GM19324 (cell line): Measurements from ENCODE around the gene MSI2.

ENCODE experiments used
- ATAC-seq: cut with Tn5 transposase; IDR thresholded peaks from one replicate; pipeline ENCODE4 v1.9.1; 2021; ENCODE audit warnings: mild to moderate bottlenecking, moderate library complexity; ENCODE audit not compliant: unreplicated experiment, low FRiP score

The MSI2 gene

DNA sequence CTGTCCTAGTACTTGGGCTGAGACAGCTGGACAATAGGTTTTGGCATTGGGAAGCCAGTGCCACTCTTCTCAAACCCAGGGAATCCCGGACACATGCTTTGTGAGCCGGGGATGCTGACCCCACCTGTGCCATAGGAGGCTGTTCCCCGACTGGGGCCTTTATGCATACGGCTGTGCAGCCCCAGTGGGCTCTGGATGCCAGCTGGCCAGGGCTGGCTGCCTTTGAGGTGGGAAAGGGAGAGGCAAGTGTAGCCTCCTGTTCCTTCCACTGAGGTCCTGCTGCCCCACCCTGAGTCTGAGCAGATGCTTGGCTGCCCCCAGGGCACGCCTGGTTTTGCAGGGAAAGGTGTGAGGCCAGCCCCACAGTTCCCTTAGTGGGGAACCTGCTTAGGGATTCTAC lies 383.1 kb downstream of the MSI2 start:
- no peak for ATAC-seq

GRCh38 chr17:57640079-57640478 lies 383.8 kb downstream of the MSI2 start:
- ATAC-seq: no peak

- no peak for ATAC-seq
These were observed 385.4 kb downstream of the MSI2 start for GRCh38 chr17:57641761-57642160.

DNA sequence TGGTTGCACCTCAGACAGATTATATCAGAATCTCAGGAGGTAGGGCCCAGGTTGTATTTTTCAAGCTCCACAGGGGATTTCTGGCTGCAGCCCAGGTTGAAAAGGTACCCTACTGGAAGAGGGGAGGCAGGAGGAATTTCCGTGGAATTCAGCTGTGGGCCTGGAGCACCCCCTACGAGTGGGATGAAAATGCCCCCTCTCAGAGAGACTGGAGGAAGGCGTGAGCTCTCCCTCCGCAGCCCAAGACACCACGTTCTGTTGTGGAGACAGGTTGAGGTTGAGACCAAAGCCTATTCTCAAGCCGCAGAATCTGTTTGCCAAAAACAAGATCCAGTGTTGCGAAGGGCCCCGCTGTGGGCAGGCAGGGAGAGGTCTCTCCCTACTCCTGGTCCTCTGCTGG lies 386.7 kb downstream of the MSI2 start:
- ATAC-seq: no peak

DNA sequence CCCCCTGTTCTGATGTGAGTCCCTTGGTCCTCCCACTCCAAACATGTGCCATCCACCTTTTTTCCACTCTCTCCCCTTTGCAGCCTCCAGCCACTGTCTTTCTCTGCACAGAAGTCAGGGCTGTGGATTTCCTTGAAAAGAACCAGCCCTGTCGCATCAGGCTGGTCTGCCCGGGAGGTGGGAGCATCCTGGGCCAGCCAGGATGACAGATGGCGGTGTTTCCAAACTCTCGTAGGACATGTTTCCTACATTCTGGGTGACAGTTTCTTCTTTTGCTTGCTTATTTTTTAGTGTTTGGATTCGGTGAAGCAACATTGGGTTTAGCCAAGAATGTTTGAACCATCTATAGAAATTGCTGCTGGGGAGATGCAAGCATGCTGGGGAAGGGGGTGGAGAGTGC lies 388.0 kb downstream of the MSI2 start:
- ATAC-seq: no peak

- no peak for ATAC-seq
These were observed 389.8 kb downstream of the MSI2 start for GRCh38 chr17:57645950-57646665.

- no peak for ATAC-seq
These were observed 392.4 kb downstream of the MSI2 start for GRCh38 chr17:57648720-57649119.

DNA sequence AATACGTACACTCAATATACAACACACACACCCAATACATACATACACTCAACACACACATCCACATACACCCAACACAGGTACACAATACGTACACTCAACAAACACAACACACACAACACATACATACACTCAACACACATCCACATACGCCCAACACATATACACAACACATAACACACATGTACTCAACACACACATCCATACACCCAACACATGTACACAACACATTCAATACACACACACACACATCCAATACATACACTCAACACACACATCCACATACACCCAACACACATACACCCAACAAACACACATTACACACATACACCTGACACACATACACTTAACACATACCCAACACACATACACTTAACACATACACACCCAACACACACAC lies 392.9 kb downstream of the MSI2 start:
- ATAC-seq: no peak

DNA sequence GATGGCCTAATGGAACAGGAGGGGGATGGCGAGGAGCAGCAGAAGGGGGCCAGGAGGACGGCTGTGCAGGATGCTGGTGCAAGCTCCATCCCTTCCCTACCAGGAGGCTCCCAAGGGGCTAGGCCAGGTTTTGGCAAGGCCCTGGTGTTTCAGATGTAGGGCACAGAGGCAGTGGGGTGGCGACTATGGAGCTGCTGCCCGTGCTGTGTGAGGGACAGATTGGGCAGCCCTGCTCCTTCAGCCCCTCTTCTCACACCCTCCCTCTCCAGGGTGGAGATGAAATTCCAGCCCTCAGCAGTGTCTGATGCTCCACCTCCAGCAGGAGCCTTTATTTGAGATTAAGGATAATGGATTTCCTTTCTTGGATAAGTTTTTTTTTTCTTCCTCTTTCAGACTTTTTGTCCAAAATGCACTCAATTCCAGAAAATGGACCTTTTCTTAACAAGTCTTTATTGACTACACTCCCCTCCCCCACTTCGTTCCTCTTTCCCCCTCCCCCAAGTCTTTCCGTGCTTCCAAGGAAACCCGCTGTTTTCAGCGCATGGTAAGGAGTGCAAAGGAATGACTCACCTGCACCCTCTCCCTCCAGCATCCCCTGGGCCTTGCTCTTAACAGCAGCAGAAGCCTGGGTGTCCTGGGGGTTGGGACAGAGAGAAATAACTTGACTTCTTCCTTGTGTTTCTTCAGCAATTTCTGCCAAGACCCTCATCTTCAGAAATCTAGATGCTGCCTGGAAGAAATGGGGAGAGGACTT lies 393.6 kb downstream of the MSI2 start:
- ATAC-seq: no peak

GRCh38 chr17:57650548-57650947 lies 394.2 kb downstream of the MSI2 start:
- ATAC-seq: no peak

GRCh38 chr17:57651451-57651850 lies 395.1 kb downstream of the MSI2 start:
- no peak for ATAC-seq

- no peak for ATAC-seq
These were observed 395.7 kb downstream of the MSI2 start for GRCh38 chr17:57651996-57652395.

GRCh38 chr17:57652811-57653210 lies 396.5 kb downstream of the MSI2 start:
- ATAC-seq: no peak

GRCh38 chr17:57653279-57653678 lies 397.0 kb downstream of the MSI2 start:
- no peak for ATAC-seq

DNA sequence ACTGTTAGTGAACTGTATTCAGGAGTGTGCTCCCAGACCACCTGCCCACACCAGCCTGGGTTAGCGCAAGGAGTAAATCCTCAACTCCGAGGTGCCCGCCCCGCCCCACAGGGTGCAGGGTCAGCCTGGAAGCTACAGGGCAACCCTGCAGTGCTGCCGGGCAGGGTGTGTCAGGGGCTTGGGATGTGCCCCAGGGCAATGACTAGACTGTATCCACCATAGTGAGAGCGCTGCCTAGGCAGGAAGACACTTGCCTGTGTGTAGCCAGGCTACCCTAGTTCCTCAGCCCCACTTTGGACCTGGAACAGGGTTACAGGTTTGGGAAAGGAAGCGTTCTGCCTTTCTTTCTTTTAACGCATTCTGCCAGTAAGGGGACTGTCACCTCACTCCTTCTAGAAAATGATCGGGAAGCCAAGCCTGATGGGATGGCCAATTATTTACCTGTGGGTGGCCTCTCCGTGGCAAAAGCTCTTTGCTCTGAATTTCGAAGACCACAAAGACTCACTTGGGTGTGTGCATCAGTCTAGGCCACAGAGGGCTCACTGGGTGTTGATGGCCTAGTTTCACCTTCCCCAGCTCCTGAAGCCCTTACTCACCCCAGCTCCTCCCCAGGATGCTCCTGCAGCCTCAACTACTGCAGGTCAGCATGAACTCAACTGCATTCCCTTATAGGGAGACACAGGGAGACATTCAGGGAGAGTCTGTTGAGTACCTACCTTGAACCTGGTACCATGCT lies 397.9 kb downstream of the MSI2 start:
- ATAC-seq: no peak

DNA sequence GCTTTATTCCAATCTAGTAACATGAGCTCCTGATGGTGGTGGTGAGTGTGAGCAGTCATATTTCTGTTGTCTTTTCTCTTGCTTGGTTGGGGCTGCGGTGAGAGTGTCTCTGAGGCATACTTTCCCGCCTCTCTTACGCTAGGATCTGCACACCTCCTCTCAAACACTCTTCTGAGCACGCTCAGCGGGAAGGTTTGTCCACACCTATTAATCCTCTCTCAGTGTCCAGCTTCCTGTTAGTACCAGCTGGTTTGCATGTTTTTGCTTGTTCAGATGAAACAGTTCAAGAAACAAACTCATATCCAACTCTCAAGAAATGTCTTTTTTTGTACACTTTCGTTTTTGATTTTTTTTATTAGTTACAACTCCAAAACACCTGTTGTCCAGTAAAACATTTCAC lies 399.2 kb downstream of the MSI2 start:
- no peak for ATAC-seq

GRCh38 chr17:57657211-57657610 lies 400.9 kb downstream of the MSI2 start:
- no peak for ATAC-seq

DNA sequence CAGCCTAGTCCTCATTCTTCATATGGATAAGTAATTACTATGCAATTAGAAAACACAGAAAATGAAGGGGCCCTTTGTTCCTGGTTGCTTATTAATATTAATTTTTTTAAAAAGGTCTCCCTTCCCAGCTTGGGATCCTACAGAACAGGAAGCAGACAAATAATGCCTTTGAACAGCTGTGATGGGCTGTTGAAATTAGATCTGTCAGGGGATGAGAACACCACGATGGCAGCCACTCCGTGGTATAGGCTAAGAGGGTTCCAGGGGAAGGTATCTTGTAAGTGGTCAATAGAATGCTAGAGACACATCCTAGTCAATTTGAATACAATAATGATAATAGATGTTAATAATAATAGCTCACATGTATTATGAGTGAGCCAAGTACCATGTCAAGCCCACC lies 405.7 kb downstream of the MSI2 start:
- no peak for ATAC-seq

DNA sequence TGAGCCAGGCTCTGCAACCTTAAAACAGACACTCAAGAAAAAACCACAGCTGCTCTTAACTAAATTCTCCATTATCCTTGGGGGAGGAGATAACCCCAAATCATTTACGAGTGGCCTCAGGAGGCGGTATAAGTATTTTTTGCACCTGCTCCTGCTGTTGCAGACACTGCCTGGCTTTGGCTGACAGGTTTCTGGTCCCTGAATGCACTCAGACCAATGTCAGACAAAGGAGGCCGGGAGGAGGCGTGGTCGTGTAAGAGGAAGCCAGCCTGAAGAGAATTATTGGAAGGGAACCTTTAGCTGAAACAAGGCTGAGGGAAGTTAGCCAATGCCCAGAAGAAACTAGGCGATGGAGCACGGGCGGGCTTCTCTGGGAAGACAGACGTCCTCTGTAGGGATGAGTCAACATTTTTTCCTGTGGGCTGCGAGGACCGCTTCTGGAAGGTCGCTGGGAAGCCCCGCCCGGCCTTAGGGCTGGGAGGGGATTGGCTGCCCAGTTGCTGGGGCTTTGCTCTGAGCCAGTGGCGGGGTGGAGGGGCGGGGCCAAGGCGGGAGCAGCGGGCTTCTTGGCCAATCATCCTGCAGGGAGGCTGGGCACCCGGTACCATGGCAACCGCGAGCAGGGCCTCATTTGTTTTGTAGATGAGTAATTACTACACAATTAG lies 406.5 kb downstream of the MSI2 start:
- no peak for ATAC-seq

DNA sequence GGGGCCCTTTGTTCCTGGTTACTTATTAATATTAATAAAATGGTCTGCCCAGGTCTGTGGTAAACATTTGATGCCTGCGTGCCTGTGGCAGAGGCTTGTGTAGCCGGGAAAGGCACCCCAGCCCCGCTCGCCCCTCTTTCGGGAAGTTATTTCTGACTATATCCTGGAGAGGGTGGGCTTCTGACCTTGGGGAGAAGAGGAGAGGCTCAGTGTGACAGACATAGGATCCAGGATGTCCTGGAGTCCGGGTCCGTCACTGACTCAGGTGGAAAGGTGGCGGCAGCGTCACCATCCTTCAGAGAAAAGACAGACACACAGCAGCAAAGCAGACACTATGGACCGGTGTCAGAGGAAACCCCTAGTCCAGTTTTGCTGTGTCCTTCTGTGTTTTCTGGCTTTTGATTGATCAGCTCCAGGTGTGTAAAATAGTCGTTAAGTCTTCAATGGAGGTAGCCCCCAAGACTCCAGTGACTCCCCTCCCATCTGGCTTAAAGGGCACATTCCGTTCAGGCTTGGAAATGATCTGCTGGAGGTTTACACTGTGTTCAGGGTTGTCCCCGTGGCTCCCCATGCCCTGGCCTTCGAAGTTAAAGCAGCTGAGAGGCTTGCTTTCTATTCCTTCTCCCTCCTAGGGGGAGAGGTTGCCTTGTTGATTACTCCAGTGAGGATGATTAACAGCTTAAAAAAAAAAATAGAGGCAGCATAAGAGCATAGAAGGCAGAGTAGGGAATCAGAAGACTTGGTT lies 407.2 kb downstream of the MSI2 start:
- no peak for ATAC-seq
